Measurements from ENCODE around the gene CEP112. TPM values are rescaled to one million over a fixed set of nuclear protein-coding genes. Genes with fewer than 3 reads are reported as not detected.
A peak's percentile ranks its signal among the peaks of the same experiment; 100 is the strongest.

Gene CEP112
- total RNA-seq, 1 experiment from 2014 or later, result 2.8 TPM

DNA sequence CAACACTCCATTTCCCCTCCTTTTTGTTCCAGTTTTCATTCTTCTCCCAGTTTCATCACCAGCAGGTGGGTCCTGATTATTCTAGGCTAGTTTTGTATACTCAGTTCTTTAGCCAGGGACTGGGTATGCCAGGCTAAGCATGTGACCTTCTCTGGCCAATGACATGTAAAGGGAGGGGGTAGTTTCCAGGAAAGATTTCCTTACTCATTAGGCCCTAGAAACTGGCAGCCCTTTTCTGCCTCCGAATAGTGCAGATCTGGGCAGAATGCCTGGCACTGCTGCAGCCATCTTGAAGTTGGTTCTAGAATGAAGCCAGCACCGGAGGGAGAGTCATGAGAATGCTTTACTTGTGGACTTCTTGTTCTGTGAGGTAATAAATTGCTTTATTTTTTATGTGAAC, 503.6 kb downstream of the CEP112 start:
- no peak for DNase-seq (ENCODE audit: low read depth)

DNA sequence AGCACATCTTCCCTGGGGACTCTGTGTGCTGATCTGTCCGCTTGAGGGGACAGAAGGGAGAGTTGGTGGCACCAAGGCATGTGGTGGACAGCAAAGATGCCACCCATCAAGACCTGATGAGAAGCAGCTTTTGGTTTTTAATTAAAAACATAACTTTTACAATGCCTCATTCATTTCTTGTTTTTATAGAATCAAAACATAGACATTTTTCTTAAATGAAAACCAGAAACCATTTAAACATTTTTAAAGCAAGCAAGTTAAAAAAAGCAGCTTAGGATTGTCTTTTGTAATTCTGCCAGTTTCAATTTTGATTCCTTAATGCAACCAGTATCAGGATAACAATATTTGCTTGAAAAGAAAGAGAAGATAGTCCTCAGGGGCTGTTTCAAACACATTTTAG, 506.8 kb downstream of the CEP112 start:
- no peak for DNase-seq (ENCODE audit: low read depth)

DNA sequence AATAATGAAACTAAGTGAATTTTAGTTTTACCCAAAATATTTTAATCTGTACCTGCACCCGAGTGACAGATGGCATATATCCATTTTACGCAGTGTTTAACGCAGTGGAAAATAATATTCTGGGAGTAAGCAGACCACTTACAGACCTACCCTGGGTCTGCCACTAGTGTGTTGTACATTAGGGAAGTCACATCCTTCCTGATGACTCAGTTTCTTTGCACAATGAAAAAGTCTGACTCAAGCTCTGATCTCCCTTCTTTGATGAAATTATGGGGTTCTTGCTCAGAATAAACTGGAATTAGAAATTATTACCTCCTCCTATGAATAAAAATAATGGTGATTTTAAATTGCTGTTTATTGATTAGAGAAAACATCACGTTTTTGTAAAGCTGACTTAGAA, 507.3 kb downstream of the CEP112 start:
- DNase-seq (ENCODE audit: low read depth), result no peak

DNA sequence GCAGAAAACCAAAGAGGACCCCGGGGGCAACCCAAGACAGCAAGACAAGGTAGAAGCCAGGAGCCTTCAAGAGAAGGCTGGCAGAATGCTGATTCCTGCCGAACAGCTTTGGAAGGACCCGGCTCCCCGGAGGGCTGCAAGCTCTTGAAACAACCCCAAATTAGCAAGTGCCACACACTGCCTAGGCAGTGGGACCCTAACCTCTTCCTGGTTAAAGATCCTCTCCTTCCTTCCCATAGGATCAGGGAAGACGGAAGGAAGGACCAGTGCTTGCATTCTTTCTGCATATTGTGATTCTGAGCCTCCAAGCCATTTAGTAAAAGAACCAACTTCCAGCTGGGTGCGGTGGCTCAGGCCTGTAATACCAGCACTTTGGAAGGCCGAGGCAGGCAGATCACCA, 508.5 kb downstream of the CEP112 start:
- DNase-seq (ENCODE audit: low read depth), result no peak

DNA sequence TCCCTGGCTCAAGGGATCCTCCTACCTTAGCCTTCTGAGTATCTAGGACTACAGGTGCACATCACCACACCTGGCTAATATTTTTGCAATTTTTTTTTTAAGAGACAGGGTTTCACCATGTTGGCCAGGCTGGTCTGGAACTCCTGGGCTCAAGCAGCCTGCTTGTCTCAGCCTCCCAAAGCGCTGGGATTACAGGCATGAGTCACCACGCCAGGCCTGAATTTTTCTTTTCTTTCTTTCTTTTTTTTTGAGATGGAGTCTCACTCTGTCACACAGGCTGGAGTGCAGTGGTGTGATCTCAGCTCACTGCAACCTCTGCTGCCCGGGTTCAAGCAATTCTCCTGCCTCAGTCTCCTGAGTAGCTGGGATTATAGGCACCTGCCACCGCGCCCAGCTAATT, 510.2 kb downstream of the CEP112 start:
- DNase-seq (ENCODE audit: low read depth), result peak; percentile 18

DNA sequence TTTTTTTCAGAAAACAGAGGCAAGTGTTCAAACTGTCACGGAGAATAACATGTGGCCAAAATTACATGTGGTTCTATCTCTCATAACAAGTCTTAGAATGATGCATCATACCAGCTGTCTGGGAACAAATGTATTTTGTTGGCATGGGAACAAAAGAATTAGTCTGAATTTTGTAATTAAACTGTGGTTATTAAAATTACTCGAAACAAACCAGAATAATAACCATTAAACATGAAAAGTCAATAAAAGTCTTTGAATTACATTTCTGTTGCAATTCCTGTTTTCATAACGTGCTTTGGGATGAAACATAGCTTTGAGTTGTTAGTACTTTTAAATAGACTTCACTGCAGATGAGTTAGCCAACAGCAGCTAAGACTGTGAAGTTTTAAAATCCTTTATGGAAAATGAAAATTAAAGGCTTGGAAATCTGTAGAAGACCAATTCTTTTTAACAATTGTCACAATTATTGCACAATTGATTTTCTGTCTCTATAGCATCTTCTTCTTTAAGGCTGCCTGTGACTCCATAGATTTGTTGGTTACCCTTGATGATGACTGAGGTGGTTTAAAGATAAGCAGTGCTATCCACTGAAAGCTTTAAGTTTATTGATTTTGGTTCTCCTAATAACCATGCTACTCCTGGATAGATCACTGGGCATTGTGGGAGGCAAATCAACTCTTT, 512.6 kb downstream of the CEP112 start:
- DNase-seq (ENCODE audit: low read depth), result no peak

DNA sequence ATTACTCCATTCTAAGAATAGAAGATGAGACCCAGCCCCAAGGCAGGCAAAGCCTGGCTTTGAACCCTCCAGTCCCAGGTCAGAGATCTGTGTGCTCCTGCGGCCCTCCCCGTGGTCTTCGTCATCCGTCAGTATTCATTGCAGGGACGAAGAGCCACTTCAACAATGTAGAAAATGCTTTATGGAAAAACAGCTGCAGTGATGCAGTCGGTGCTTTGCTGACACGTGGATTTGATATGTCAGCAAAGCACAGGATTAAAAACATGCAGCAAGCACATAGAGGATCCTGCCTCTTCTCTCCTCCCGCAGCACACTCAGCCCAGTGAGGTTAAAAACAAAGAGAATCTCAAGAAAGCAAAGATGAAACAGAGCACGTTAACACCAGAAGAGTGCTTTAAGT, 513.4 kb downstream of the CEP112 start:
- DNase-seq (ENCODE audit: low read depth), result no peak

DNA sequence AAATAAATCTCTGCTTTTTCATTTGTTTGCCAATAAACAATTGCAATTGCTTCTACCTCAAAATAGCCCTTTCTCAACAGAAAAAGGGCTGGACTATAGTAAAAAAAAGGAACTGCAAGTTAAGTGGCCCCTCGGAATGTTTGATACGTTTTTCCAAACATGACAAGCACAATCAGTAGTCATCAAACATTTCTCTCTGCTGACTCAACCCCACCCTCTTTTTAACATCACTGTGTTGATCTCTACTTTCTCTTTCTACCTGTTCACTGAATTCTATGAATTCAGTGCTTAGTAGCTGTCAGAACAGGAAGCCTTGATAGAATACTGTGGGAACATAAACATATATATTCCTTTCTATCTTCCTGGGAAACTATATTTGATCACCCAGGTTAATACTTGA, 514.0 kb downstream of the CEP112 start:
- DNase-seq (ENCODE audit: low read depth), result peak; percentile 21

DNA sequence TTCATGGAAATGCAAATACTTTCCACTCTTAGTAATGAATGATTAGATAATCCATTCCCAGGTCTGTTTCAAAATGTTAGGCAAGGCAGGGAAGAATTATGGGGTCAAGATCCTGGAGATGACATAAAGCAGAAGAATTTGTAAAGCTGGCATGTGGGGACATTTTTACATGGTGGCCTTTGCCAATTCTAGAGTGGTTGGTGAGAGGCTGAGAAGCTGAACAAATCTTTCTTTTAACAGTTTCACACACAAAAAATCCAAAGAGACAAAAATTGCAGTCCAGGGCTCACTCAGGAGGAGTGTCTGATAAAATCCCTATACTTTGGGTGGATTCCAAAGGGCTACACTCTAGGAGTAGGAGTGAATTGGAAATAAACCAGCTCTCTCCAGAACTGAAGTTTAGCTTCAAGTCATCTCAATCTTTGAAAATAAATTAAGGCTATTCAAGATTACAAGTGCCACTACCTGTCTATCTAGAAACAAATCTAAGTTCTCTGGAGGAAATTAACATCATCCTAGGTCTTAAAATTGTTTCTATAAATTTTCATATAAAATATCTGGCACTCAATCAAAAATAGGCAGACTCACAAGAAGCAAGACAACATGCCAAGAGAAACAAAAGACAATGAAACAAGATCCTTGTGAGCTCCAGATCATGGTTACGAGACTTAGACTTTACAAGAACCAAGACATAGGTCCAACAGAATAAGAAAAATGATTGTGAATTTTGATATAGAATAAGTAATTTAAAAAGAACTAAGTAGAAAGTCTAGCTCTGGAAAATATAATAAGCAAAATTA, 517.5 kb downstream of the CEP112 start:
- no peak for DNase-seq (ENCODE audit: low read depth)

DNA sequence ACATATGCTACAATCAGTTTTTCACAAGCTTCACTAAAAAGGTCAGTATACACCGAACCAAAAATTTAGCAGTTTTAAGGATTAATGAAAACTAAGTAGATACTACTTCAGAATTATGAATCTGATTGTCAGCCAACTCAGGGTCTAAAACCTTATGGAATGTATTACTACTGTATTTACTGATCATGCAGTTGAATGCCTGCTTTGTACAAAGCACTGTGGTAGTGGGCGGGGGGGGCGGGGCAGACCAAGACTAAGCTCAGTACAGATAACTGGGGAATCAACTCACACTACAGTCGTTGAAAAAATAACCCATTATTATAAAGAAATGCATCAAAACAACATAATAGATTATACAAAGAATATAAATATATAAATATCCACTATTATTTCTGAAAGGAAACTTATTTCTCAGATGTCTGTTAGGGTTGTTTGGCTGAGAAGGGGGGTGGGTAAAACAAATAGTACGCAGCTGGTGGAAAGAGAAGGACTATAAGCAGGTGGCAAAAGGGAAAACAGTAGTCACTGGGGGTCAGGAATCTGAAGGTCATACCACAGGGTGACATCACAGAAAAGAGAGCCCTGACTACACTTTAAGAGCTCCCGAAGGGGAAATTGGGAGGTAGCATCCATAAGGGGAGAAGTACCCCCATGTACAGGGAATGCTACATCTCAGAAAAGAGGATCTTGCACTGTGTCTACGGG, 521.1 kb downstream of the CEP112 start:
- no peak for DNase-seq (ENCODE audit: low read depth)

DNA sequence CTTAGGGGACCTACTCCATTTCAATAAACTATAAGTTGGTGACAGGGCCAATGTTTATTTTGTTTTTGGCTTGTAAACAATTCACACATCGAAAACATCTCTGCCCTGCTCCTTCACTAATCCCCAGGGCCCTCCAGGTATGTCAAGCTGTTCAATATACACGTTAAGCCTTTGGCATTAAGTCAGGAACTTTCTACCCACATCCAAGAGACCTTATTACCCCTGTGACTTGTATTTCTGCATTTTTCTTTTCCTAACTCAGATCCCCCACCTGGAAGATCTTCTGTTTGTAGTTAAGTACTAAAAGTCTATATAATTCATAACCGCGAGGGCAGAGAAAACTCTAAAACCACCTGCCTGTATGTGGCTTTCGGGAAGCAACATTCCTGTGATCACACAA, 523.7 kb downstream of the CEP112 start:
- DNase-seq (ENCODE audit: low read depth), result no peak

DNA sequence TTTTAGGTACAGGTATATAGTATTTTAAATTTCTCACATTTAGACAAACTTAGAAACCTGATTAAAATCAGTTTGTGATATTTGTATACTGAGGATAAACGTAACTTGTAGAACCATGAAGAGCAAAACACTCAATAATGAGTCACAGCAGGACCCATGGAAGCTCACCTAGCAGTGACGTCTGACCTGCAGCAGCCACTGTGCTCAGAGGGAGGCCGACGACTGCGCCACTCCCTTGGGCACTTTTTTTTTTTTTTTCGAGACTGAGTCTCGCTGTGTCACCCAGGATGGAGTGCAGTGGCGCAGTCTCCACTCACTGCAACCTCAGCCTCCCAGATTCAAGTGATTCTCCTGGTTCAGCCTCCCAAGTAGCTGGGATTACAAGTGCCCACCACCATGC, 524.3 kb downstream of the CEP112 start:
- DNase-seq (ENCODE audit: low read depth), result no peak

DNA sequence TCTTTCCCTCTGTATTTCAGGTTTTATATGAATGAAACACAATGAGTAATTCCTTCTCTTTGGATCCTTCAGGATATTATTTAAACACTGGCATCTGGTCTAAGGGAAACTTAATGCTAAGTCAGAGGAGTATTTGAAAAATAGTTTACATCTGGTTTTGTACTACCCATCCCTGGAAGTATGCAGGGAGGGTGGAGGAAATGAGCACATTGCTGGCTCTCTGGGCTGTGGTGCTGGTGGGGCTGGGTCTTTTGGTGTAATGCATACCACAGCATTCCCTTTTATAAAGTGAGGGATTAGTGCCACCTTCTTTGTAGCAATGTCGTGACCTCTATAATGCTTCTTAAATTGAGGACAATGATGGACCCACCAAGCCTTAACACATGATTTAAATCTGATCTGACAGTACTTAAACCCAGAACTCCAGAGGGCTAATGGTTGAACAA, 525.0 kb downstream of the CEP112 start:
- DNase-seq (ENCODE audit: low read depth), result no peak

DNA sequence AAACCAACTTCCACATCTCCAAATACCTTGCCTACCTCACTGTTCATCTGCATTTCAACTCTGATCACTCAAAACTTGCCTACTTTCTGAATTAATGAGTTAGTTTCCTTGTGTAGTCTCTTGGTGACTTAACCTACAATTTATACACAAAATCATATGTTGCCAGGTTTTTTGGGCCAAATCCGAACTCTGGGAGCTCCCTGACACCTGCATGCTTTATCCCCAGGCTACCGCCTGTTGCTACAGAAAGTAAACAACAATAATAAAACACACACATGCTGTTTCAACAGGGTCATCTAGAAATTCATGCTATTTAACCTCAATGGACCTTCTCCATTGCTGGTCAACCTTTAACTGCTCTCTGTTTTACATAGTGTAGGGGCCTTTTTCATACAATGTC, 526.0 kb downstream of the CEP112 start:
- no peak for DNase-seq (ENCODE audit: low read depth)

DNA sequence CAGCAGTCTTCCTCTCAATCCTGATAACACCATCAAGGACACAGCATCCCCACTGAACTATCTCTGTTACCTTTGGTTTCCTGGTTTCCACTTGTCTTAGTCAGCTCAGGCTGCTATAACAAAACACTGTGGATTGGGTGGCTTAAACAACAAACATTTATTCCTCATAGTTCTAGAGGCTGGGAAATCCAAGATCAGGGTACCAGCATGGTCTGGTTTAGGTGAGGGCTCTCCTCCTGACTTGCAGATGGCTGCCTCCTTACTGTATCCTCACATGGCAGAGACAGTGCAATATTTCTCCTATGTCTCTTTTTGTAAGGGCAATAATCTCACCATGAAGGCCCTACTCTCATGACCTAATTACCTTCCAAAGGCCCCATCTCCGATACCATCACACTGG, 527.2 kb downstream of the CEP112 start:
- DNase-seq (ENCODE audit: low read depth), result no peak

DNA sequence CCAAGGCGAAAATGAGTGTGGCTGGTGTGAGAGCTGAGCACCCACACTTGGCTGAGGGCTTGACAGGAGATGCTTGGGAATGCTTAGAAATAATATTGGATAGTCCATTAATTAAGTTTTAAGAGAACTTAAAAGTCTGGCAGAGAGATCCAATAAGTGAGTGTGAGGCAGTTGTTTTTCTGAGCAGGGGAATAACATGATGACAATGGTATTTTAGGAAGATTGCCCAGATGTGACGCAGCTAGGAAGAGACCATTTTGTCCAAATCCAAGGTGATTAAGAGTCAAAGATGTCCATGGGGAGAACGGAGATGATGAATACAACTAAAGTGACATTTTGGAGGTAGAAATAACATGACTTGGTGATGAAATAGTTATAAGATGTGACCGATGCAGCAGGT, 527.7 kb downstream of the CEP112 start:
- no peak for DNase-seq (ENCODE audit: low read depth)

DNA sequence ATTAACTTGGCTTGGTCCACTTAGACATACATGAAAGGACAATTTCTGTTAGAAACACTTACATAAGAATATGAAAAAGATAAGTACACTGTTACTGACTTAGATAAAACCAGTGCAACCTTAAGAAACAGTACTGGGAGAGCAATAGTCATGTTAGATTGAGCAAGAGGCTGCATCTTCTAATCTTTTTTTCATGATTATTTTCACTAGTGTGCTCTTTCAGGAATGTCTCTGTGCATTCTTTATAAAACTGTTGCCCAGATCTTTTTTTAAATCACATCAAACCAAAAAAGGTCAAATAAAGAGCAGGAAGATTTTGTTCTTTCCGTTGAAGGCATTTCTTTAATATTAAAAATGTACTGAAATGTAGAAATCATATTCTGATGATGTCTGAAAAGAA, 529.7 kb downstream of the CEP112 start:
- no peak for DNase-seq (ENCODE audit: low read depth)

DNA sequence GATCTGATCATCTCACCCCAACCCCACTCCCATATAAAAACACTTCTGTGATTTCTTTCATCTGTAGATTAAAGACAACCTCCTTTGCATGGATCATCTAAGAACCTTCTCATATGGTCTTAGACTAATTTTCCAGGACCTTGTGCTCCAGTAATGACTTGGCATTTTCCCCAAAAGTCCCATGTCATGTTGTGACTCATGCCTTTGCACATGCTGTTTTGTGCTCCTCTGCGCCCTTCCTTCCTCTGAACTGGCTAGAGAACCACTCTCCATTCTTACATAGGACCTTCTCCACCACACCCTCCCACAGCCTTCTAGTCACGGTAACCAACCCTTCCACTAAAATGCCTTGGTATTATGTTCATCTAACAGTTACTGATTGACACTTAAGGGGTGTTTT, 531.0 kb downstream of the CEP112 start:
- DNase-seq (ENCODE audit: low read depth), result peak; percentile 35

DNA sequence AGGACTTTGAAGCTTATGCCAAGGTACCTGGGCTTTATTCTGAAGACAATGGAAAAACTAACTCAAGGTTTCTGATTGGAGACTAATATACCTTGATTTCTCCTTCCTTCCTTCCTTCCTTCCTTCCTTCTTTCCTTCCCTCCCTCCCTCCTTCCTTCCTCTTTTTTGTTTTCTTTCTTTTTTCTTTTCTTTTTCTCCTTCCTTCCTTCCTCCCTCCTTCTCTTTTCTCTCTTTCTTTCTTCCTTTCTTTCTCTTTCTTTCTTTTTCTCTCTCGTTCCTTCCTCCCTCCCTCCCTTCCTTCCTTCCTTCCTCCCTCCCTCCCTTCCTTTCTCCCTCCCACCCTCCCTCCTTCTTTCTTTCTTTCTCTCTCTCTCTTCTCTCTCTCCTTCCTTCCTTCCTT, 531.9 kb downstream of the CEP112 start:
- DNase-seq (ENCODE audit: low read depth), result no peak

DNA sequence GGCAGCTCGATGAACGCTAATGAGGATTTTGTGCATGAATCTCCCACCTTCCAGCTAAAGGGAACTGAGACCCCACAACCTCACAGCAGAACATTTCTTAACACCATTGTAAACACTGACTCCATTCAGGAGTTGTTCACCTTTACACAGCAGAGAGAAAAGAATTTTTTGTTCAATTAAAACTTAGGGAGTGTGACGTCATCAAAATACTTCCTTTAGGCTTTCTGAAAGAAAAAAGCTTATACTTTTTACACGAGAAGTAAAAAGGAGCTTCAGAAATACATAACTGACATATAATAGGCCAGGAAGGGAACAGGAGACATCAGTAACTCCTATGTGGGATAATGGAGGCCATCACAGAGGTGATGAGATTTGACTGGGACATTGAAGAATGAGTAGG, 532.4 kb downstream of the CEP112 start:
- no peak for DNase-seq (ENCODE audit: low read depth)

DNA sequence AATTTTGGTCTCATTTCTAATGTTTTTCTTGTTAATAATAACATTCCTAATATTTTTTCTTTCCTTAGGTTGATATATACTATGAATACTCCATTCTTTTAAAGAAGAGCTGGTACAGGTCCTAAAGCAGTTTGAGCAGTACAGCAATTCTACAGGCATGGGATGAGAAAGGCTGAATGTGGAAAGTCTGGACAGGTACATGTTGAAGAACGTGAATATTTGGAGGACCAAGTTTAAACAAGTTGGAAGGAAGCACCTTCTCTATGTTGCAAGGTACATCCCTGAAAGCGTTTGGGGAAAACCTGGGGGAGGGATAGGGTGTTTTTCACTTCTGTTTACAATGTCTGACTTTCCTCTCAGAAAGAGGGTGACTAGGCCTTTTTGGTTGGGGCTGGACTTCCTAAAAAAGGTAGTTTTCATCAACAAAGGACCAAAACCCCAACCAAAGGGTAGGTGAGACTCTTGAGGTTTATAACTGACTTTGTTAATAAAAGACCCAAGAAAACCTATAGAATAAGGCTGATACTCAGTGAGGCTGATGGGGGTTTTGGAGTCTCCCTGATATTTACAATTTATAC, 534.6 kb downstream of the CEP112 start:
- no peak for DNase-seq (ENCODE audit: low read depth)
